HG03521 (cell line): Measurements from ENCODE around the gene FETUB.
"Not testable (repeated sequence)": the region's sequence is repeated elsewhere in the genome, so short reads cannot be mapped to it uniquely, and the experiment has no call there.

Experiments used
- ATAC-seq: cut with Tn5 transposase; IDR thresholded peaks from one replicate; pipeline ENCODE4 v1.9.1; 2021; ENCODE audit warnings: mild to moderate bottlenecking, moderate library complexity; ENCODE audit not compliant: unreplicated experiment

Gene FETUB

GRCh38 chr3:186630950-186631641 lies 9.1 kb upstream of the FETUB start:
- no peak for ATAC-seq

DNA sequence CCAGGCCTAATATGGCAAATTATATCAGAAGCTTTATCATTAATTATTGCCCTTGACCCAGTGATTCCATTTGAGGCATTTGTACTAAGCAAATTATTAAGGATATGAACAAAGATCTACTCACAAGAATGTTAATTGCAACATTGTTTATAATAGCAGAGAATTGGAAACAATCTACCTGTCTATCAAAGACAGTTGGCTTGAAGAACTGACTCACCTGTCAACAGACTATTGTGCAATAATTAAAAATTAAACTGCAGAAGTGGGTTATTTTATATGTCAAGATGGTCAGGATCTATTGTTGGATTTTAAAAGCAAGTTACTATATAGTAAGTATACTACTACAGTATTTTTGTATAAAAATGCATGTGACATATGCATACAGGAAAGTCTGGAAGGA lies 6.7 kb upstream of the FETUB start:
- ATAC-seq, result no peak

DNA sequence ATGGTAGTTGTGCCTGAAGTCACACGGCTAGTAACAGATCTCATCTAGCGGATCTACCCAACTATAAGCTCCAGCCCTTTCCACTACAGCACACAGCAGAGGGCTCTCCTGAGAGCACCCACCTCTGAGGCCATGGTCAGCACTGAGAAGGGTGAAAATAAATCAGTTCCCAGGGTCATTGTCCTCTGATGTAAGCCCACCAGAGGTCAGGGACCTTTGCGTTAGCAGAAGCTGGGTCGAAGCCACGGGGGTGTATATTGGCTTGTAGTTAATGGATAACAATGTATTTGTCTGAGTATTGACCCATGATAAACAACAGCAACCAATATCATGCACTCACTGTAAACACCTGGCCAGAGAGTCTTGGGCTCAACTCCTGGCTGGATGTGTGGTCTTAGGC lies 6.0 kb upstream of the FETUB start:
- ATAC-seq, result not testable (repeated sequence)

GRCh38 chr3:186635532-186635931 lies 4.7 kb upstream of the FETUB start:
- no peak for ATAC-seq

- no peak for ATAC-seq
Observed at GRCh38 chr3:186636536-186636935, 3.7 kb upstream of the FETUB start.

GRCh38 chr3:186637686-186638085 lies 2.5 kb upstream of the FETUB start:
- ATAC-seq, result no peak

DNA sequence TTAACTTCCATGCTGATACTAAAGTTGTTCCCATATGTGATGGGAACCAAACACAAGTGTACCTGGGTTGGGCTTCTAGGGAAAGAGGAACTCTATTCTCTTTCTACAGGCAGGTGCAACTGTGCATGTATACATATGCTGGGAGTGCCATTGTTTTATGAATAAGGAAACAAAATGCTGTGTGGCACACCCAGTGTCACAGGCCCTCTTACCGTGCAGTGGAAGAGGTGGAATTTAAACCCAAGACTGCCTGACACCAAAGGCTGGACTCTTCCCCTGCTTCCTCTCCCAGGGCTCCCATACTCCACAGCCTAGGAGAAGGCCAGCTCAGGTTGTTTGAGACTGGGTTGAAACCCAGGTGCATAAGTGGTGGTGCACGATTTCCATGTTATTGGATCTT lies 1.9 kb upstream of the FETUB start:
- ATAC-seq, result no peak

DNA sequence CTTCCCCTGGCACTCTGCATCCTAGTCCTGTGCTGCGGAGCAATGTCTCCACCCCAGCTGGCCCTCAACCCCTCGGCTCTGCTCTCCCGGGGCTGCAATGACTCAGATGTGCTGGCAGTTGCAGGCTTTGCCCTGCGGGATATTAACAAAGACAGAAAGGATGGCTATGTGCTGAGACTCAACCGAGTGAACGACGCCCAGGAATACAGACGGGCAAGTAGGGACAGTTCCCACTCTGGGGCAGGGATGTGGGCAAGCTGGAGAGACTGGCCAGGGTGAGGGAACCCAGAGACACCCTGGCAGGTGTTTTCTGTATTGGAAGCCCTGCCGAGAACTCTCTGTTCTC lies 247 bp downstream of the FETUB start:
- no peak for ATAC-seq

DNA sequence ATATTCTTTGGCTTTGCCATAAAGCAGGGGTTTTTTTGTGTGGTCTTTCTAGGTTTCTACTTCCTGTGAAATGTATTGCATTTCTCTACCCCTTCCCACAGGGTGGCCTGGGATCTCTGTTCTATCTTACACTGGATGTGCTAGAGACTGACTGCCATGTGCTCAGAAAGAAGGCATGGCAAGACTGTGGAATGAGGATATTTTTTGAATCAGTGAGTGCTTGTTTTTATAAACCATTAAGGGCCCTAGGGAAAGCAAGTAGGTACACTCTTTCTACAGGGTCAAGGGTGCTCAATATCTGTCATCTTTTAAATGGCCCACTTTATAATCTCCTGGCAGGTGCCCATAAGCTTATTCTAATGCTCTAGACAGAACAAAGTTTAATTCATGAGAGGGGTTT lies 730 bp downstream of the FETUB start:
- no peak for ATAC-seq

DNA sequence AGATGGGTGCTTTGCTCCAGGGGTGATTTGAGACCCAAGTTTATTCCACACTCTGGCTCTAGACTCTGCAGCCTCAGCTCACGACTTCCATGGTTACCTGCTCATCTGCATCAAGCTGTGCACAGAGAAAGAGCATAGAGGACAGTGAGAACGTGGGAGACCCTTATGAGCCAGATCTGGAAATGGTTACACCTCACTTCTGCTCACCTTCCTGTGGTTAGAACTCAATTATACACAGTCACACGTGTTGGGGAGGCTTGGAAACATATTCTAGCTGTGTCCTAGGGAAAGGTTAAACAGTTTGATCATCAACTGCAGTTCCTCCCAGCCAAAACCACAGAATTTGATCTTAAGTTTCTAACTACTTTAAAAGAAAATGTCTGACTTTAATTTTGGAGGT lies 1.8 kb downstream of the FETUB start:
- ATAC-seq, result no peak

DNA sequence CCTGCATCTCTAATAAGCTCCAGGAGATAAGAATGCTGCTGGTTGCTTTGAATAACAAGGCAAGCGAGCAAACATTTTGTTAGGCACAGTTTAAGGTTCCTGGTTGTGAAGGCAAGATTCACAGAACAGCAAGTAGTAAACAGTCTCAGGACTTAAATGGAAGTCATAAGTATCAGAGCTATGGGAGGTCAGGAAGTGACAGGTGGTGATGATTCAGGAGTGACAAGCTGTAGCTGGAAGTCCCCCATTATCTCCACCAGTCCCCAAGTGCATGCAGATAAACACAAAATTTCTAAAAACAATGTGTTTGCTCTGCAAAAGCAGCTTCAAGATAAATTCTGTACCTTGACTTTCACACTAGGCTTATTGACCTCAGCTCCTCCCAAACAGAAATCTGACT lies 3.3 kb downstream of the FETUB start:
- no peak for ATAC-seq

DNA sequence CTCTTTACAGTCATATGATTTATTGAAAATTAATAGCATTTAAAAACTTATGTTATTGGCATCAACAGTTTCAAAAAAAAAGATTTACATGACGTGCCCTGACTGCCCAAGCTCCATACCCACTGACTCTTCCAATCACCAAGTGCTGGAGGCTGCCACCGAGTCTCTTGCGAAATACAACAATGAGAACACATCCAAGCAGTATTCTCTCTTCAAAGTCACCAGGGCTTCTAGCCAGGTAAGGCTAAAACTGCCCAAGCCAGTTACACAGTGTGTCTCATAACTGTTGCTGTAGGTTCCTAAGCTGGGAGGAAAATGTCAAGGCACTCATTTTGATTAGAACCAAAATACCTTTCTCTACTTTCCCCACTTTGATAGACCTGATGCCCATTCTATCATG lies 4.5 kb downstream of the FETUB start:
- no peak for ATAC-seq

DNA sequence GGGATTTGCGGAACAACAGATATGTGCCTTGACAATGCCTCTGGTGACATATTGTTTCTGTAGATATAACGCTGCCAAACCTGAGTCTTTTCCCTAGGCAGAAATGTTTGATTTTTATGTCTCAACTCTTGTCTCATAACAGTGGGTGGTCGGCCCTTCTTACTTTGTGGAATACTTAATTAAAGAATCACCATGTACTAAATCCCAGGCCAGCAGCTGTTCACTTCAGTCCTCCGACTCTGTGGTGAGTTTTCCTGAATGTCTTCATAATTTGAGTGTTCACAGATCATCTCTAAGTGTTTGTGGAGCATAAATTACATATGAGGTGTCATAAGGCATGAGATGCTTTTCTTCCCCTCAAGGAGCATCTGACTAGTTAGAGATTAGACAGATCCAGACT lies 5.9 kb downstream of the FETUB start:
- no peak for ATAC-seq

GRCh38 chr3:186646841-186647240 lies 6.6 kb downstream of the FETUB start:
- no peak for ATAC-seq

- ATAC-seq, result no peak
Observed at GRCh38 chr3:186648851-186649250, 8.7 kb downstream of the FETUB start.

GRCh38 chr3:186651678-186652215 lies 11.5 kb downstream of the FETUB start:
- ATAC-seq, result no peak

DNA sequence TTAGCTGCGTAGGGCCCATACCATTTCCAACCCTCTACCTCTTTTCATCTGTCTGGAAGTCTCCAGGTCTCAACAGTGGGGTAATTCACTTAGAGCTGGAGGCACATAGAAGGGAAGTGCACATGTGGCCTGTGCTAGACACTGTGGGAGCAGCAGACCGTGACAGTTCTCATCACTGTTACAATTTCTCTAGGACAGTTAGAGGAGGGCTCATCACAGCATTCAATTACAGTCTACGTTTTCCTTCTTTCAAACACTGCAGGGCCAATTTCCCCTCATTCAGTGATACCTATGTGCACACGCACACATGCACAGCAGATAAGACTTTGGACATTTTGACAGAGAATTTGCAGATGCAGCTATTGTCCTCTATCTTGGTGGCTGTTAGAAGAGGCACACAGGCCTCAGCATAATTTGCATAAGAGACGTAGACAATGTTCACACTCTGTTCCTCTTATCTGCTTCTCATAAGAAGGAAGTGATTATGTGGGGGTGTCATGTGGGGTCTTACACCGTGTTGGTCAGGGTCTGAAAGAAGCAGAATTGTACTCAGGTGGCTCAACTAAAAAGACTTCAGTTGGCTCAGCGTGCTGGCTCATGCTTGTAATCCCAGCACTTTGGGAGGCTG lies 13.0 kb downstream of the FETUB start:
- peak; percentile 87 for ATAC-seq

DNA sequence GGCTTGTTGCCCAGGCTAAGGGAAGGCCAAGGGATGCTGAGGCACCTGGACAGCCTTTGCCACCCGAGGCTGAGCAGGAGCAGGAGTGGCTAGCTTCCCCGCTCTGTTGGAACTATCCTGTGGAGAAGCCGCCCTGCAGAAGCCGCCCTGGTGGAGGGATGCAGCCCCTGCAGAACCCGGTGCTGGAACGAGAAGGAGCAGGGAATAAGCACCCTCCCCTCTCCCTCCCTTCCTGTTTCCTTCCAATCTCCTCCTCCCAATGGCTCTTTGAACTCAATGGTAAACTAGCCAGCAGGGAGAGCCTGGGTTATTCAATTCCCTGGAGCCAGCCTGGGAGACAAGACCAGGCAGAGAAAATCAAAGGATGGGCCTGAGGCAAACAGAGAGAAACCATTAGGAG lies 13.8 kb downstream of the FETUB start:
- no peak for ATAC-seq

DNA sequence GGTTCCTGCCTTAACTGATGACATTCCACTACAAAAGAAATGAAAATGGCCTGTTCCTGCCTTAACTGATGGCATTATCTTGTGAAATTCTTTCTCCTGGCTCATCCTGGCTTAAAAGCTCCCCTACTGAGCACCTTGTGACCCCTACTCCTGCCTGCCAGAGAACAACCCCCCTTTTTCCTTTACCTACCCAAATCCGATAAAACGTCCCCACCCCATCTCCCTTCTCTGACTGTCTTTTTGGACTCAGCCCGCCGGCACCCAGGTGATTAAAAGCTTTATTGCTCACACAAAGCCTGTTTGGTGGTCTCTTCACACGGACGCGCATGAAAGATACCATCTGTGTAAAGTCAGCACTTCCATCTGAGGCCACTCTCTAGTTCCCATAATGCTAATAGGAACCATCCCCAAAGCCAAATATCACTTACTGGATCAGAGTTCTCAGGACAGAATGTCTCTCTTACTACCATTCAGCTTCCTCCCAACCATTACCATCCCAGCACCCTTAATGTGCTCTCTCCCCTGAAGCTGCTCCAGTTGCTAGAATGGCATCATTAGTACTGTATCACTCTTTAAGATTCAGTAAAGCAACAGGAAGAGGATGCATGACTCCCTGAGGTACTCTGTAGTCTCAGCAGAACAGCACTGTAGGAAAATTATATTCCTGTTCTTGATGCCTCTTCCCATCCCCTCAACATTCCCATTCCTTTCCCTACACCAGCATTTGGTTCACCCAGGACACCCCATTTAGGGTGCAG lies 23.3 kb downstream of the FETUB start:
- no peak for ATAC-seq

- no peak for ATAC-seq
Observed at GRCh38 chr3:186664119-186664495, 23.9 kb downstream of the FETUB start.

DNA sequence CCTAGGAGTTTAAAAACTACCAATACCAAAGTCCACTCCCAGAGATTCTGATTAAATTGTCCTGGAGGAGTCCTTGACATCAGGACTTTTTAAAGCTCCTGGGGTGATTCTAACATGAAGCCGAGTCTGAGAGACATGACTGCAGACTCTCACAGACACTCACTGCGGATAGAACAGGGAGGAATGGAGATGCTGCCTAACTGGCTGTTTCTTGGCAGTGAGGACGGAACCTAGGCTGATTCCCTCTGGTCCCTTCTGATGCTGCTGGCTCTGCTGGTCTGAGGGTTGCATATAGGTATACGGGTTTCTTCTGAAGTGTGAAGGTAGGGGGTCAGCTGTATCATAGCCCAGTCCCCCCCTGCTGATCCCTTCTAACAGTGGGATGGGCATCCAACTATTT lies 24.3 kb downstream of the FETUB start:
- no peak for ATAC-seq

DNA sequence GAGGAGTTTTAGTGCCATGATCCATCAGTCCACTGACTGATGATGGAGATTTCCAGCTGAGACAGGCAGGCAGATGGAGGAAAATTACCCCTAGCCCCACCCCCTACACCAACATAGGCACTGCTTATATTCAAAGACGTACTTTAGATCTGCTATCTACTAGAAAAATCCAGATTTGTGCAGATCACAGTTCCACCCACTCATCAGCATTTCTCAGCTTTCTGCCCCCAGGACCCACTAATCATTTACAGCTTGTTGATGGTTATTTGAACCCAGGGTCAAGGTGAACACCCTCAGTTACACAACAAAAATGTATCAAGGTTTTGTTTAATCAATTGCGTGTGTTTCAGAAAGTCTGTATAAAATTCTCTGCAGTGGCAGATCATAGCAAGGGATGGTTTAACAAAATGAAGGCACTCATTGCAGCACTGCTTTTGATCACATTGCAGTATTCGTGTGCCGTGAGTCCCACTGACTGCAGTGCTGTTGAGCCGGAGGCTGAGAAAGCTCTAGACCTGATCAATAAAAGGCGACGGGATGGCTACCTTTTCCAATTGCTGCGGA lies 25.5 kb downstream of the FETUB start, which contains the start of gene HRG:
Gene HRG, plus strand, starts transcription at position 390 of the 564 bp plus-strand sequence. Its CDS starts 18 bp downstream, at position 408.
- no peak for ATAC-seq
